Right lobe of liver (tissue), 6 donors: ENCODE results near the gene FIGLA. TPM values are rescaled to one million over a fixed set of nuclear protein-coding genes. Genes with fewer than 3 reads are reported as not detected.
"Not testable (repeated sequence)": the region's sequence is repeated elsewhere in the genome, so short reads cannot be mapped to it uniquely, and the experiment has no call there.

Source experiments
- ATAC-seq, 4 donors: fragments of 200-7000 bp; cut with Tn5 transposase; one replicate each; pipeline ENCODE4 v1.9.1; 2020; ENCODE audit warnings: mild to moderate bottlenecking in 4 of 4, moderate library complexity in 4 of 4
- DNase-seq, 3 donors: peaks; one replicate each; pipeline ENCODE4 v3.0.0-alpha.2; 2020
- H3K27ac ChIP-seq, 3 donors: fragments of 200-600 bp; one replicate each; pipeline ENCODE4 v1.8.0; 2022
- H3K27me3 ChIP-seq, 2 donors: fragments of 200-600 bp; one replicate each; pipeline ENCODE4 v1.8.0; 2022
- H3K36me3 ChIP-seq, 4 donors: fragments of 200-600 bp; sonication (generic) in 1 of 4; one replicate each; pipeline versions ENCODE4 v1.5.1 to v1.8.0; 2017 to 2022; ENCODE audit warnings: control low read depth in 1 of 4
- H3K4me1 ChIP-seq, 4 donors: fragments of 200-600 bp; sonication (generic) in 1 of 4; one replicate each; pipeline versions ENCODE4 v1.5.1 to v1.8.0; 2017 to 2022; ENCODE audit warnings: control low read depth in 1 of 4
- H3K4me3 ChIP-seq, 3 donors: fragments of 200-600 bp; one replicate each; pipeline ENCODE4 v1.8.0; 2022
- H3K9me3 ChIP-seq, 4 donors: fragments of 200-600 bp; sonication (generic) in 1 of 4; one replicate each; pipeline versions ENCODE4 v1.5.1 to v1.8.0; 2017 to 2022; ENCODE audit warnings: control low read depth in 1 of 4
- POLR2A ChIP-seq: fragments of 450-650 bp; IDR thresholded peaks from one replicate; pipeline ENCODE4 v1.6.1; 2017; ENCODE audit warnings: antibody characterized with exemption, mild to moderate bottlenecking
- WGBS: methylation state at CpG from one replicate; pipeline ENCODE4 v1.1.6; 2018; ENCODE audit warnings: low coverage, low lambda C conversion rate; ENCODE audit not compliant: insufficient coverage; ENCODE audit errors: missing lambda C conversion rate; 5-methylcytosine and 5-hydroxymethylcytosine counted together
- intact Hi-C, 2 donors: fragments of 100-400 bp; cut with DNase I; formaldehyde crosslinking; loops; one replicate each; pipeline versions ENCODE4 v1.11.2 to v1.14.1; 2022
- total RNA-seq, 6 experiments: library from RNA; depleted of rRNA in 2 of 6; stranded (reverse); fragments of >200 nt in 2 of 6; fragmentation: NEBNext Ultra II Directional in 3 of 6; extraction: Animal tissue kit (Norgen Biotek cat#: 25700) in 3 of 6; gene quantifications; one replicate each; pipeline versions ENCODE4 v1.1.0 to v1.2.4, GENCODE V29; 2016 to 2023
- TF ChIP-seq, protein P1 (sequence below), 4 donors: fragments of 200-600 bp in 3 of 4; fragments of 450-650 bp in 1 of 4; IDR thresholded peaks; one replicate each; pipeline versions ENCODE4 v1.5.1 to v1.8.0; 2016 to 2022; ENCODE audit warnings: antibody characterized with exemption in 4 of 4, mild to moderate bottlenecking in 2 of 4
- donor health status: DM: no; HTN: yes; CAD: no.
- donor health status: DM: no; HTN: no; CAD: no.
- donor health status: DM: no; HTN: no; CAD: no.
- donor health status: DM: no; HTN: yes; CAD: no.
- donor health status: DM: no; HTN: yes; CAD: no.

Gene FIGLA
- total RNA-seq, 6 experiments from 2014 or later, result not detected

DNA sequence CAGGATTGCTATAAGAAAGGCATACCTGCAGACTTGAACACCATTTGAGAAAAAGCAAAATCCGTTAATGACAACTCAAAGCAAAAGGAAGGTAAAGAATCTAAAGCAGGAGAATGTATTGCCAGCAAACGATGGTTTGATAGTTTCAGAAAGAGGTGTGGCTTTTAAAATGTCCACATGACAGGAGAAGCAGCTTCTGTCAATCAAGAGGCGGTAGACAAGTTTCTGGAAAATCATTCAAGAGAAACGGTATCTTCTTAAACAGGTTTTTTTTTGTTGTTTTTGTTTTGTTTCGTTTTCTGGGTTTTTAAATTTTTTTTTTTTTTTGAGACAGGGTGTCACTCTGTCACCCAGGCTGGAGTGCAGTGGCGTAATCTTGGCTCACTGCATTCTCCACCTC lies 16.2 kb upstream of the FIGLA start:
- TF ChIP-seq POLR2A, result no peak
- TF ChIP-seq, protein P1, sequence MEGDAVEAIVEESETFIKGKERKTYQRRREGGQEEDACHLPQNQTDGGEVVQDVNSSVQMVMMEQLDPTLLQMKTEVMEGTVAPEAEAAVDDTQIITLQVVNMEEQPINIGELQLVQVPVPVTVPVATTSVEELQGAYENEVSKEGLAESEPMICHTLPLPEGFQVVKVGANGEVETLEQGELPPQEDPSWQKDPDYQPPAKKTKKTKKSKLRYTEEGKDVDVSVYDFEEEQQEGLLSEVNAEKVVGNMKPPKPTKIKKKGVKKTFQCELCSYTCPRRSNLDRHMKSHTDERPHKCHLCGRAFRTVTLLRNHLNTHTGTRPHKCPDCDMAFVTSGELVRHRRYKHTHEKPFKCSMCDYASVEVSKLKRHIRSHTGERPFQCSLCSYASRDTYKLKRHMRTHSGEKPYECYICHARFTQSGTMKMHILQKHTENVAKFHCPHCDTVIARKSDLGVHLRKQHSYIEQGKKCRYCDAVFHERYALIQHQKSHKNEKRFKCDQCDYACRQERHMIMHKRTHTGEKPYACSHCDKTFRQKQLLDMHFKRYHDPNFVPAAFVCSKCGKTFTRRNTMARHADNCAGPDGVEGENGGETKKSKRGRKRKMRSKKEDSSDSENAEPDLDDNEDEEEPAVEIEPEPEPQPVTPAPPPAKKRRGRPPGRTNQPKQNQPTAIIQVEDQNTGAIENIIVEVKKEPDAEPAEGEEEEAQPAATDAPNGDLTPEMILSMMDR (IDR thresholded peaks at IDR 0.05), result no peak
- H3K4me3 ChIP-seq, result no peak overlapping the region
- H3K27ac ChIP-seq, result no peak overlapping the region
- DNase-seq, result no peak
- no peaks in the 10 kb centered on the region for H3K4me1 ChIP-seq
- ATAC-seq, result no peak
- no peaks in the 10 kb centered on the region for H3K27me3 ChIP-seq
- WGBS, result 36% methylated on average over 6 of the region's 6 CpGs
- H3K36me3 ChIP-seq, result no peaks in the 10 kb centered on the region
- intact Hi-C loops, result no loop called here
- no peaks in the 10 kb centered on the region for H3K9me3 ChIP-seq

DNA sequence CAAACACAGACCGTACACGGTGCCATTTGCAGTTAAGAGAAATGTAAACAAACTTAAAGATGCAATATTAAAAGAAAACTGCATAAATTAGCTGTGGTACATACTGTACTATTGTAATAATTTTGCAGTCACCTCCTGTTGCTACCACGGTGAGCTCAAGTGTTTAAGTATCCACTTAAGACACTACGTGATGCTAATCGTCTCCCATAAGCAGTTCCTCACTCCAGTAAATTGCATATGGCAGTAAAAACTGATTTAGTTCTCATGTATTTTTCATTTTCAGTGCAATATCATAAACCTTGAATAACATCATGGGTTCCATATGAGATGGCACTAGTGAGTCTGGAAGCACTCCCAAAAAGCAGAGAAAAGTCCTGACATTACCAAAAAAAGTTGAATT lies 15.6 kb upstream of the FIGLA start:
- no peak for ATAC-seq
- H3K9me3 ChIP-seq, result no peaks in the 10 kb centered on the region
- no peak overlapping the region for H3K27ac ChIP-seq
- H3K4me1 ChIP-seq, result no peaks in the 10 kb centered on the region
- no peak for DNase-seq
- H3K36me3 ChIP-seq, result no peaks in the 10 kb centered on the region
- intact Hi-C loops, result no loop called here
- 76% methylated on average over 5 of the region's 5 CpGs for WGBS
- no peak for TF ChIP-seq POLR2A
- TF ChIP-seq, protein P1 (IDR thresholded peaks at IDR 0.05), result no peak
- H3K4me3 ChIP-seq, result no peak overlapping the region
- no peaks in the 10 kb centered on the region for H3K27me3 ChIP-seq

GRCh38 chr2:70801607-70802263 lies 11.3 kb upstream of the FIGLA start:
- Histone ChIP-seq H3K9me3 (no peaks in the 10 kb centered on the region), H3K4me3 (no peak overlapping the region), H3K27ac (no peak overlapping the region), H3K4me1 (no peaks in the 10 kb centered on the region), H3K27me3 (no peaks in the 10 kb centered on the region), H3K36me3 (no peaks in the 10 kb centered on the region)
- DNase-seq (no peak), ATAC-seq (peak in 3 of 4 donors; percentile 42 to 71 (median 60))
- TF ChIP-seq, protein P1 (IDR thresholded peaks at IDR 0.05), result no peak
- TF ChIP-seq POLR2A, result no peak
- WGBS, result 20% methylated on average over 5 of the region's 10 CpGs
- intact Hi-C loops, result no loop called here

DNA sequence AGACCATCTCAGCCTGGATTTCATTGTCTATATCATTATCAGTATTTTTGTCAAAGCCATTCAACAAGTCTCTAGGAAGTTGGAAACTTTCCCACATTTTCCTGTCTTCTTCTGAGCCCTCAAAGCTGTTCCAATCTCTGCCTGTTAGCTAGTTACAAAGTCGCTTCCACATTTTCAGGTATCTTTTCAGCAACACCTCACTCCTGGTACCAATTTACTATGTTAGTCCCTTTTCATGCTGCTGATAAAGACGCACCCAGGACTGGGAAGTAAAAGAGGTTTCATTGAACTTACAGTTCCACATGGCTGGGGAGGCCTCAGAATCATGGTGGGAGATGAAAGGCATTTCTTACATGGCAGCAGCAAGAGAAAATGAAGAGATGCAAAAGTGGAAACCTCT lies 9.3 kb upstream of the FIGLA start:
- H3K36me3 ChIP-seq, result no peaks in the 10 kb centered on the region
- DNase-seq (no peak), ATAC-seq (no peak)
- TF ChIP-seq, protein P1 (IDR thresholded peaks at IDR 0.05), result no peak
- no peak for TF ChIP-seq POLR2A
- no peaks in the 10 kb centered on the region for H3K9me3 ChIP-seq
- intact Hi-C loops, result no loop called here
- no peaks in the 10 kb centered on the region for H3K27me3 ChIP-seq
- WGBS, result 70% methylated on average over 2 of the region's 2 CpGs
- no peak overlapping the region for H3K27ac ChIP-seq
- H3K4me1 ChIP-seq, result no peaks in the 10 kb centered on the region
- H3K4me3 ChIP-seq, result no peak overlapping the region

DNA sequence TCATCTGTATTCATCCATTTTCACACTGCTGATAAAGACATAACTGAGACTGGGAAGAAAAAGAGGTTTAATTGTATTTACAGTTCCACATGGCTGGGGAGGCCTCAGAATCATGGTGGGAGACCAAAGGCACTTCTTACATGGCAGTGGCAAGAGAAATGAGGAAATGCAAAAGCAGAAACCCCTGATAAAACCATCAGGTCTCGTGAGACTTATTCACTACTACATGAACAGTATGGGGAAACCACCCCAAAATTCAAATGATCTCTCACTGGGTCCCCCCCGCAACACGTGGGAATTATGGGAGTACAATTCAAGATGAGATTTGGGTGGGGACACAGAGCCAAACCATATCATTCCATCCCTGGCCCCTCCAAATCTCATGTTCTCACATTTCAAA lies 7.6 kb upstream of the FIGLA start:
- H3K9me3 ChIP-seq, H3K27ac ChIP-seq, H3K36me3 ChIP-seq, DNase-seq, H3K4me1 ChIP-seq, intact Hi-C loops, H3K4me3 ChIP-seq, H3K27me3 ChIP-seq: not testable (repeated sequence)
- WGBS, result 71% methylated on average over 3 of the region's 3 CpGs
- ATAC-seq, result peak in 1 of 4 donors; percentile 9
